K562 (cell line): ENCODE measurements around the gene ASIC1. TPM values are rescaled to one million over a fixed set of nuclear protein-coding genes. Genes with fewer than 3 reads are reported as not detected.

ENCODE experiments used
- ADNP ChIP-seq: fragments of 200-800 bp; sonication (Bioruptor generic); IDR thresholded peaks from 2 replicates; pipeline ENCODE4 v1.6.1; 2016; ENCODE audit warnings: missing genetic modification characterization, missing compliant biosample characterization
- ARNT ChIP-seq, 2 experiments: fragments of 450-650 bp; IDR thresholded peaks; 2 replicates each; pipeline ENCODE4 v1.6.1; 2016; ENCODE audit warnings: mild to moderate bottlenecking in 1 of 2
- CCNT2 ChIP-seq: IDR thresholded peaks from 2 replicates; pipeline ENCODE4 v1.6.1; 2011; ENCODE audit warnings: borderline replicate concordance, low read depth, mild to moderate bottlenecking, moderate library complexity, mixed read lengths, low read length; ENCODE audit not compliant: insufficient read length; ENCODE audit errors: extremely low read depth
- ETV1 ChIP-seq: fragments of 450-650 bp; conservative IDR thresholded peaks from 2 replicates; pipeline ENCODE4 v1.6.1; 2016; ENCODE audit warnings: missing genetic modification characterization, control low read depth, low read depth, missing compliant biosample characterization
- FOXM1 ChIP-seq, 2 experiments: fragments of 450-650 bp in 1 of 2; sonication (generic) in 1 of 2; formaldehyde crosslinking in 1 of 2; IDR thresholded peaks; 2 replicates each; pipeline versions ENCODE4 v1.6.1 to v1.9.0; 2017 to 2022; ENCODE audit warnings: low read depth in 2 of 2, mild to moderate bottlenecking in 2 of 2, missing genetic modification reagents in 1 of 2, moderate library complexity in 1 of 2
- HMG20A ChIP-seq: fragments of 450-650 bp; formaldehyde crosslinking; conservative IDR thresholded peaks from 2 replicates; pipeline ENCODE4 v1.4.0; 2020; ENCODE audit warnings: mild to moderate bottlenecking, mixed read lengths
- JUNB ChIP-seq: fragments of 450-650 bp; formaldehyde crosslinking; conservative IDR thresholded peaks from 2 replicates; pipeline ENCODE4 v1.4.0; 2020; ENCODE audit warnings: mild to moderate bottlenecking
- L3MBTL2 ChIP-seq: fragments of 450-650 bp; IDR thresholded peaks from 2 replicates; pipeline ENCODE4 v1.6.1; 2016; ENCODE audit warnings: mild to moderate bottlenecking, moderate library complexity
- SIN3B ChIP-seq: fragments of 450-650 bp; IDR thresholded peaks from 2 replicates; pipeline ENCODE4 v1.6.1; 2017; ENCODE audit warnings: low read depth, mild to moderate bottlenecking, moderate library complexity
- SPI1 ChIP-seq: IDR thresholded peaks from 2 replicates; pipeline ENCODE4 v1.6.1; 2011; ENCODE audit warnings: low read depth, low read length, control low read depth, borderline replicate concordance
- SRSF7 ChIP-seq: fragments of 200-400 bp; formaldehyde crosslinking; optimal IDR thresholded peaks from 2 replicates; pipeline ENCODE3; 2017; ENCODE audit warnings: mild to moderate bottlenecking, low read depth, low read length
- TOE1 ChIP-seq, 2 experiments: fragments of 450-650 bp in 1 of 2; sonication (generic) in 1 of 2; formaldehyde crosslinking in 1 of 2; IDR thresholded peaks; 2 replicates each; pipeline versions ENCODE4 v1.7.1 to v1.8.0; 2016 to 2022; ENCODE audit warnings: borderline replicate concordance in 2 of 2, mild to moderate bottlenecking in 2 of 2, antibody characterized with exemption in 1 of 2, inconsistent platforms in 1 of 2, low read depth in 1 of 2, missing genetic modification reagents in 1 of 2, moderate library complexity in 1 of 2
- YBX1 ChIP-seq: fragments of 450-650 bp; IDR thresholded peaks from 2 replicates; pipeline ENCODE4 v1.7.1; 2016; ENCODE audit warnings: mild to moderate bottlenecking
- ZFP30 ChIP-seq: fragments of 250-450 bp; sonication (Bioruptor Pico); IDR thresholded peaks from 2 replicates; pipeline ENCODE4 v1.8.0; 2022; ENCODE audit warnings: moderate library complexity, mild to moderate bottlenecking, inconsistent platforms, borderline replicate concordance
- ZNF197 ChIP-seq: fragments of 200-800 bp; sonication (Bioruptor generic); IDR thresholded peaks from 2 replicates; pipeline ENCODE4 v1.6.1; 2016; ENCODE audit warnings: low read depth, missing genetic modification characterization, missing compliant biosample characterization
- ZNF518B ChIP-seq: fragments of 250-450 bp; sonication (Bioruptor Pico); IDR thresholded peaks from 2 replicates; pipeline ENCODE4 v1.5.0; 2021; ENCODE audit warnings: mild to moderate bottlenecking, moderate library complexity
- polyA plus RNA-seq, 8 experiments: library from polyadenylated mRNA; depleted of rRNA in 4 of 8; stranded (reverse) in 5 of 8; unstranded in 3 of 8; fragments of >200 nt; fragmentation: Nextera tagmentation in 2 of 8; fragmentation: Illumina TruSeq in 1 of 8; extraction: Ambion mirVana in 2 of 8; extraction: Trizol in 1 of 8; gene quantifications; 2 replicates each; pipeline versions ENCODE4 v1.2.1 to v1.2.3, GENCODE V29; 2011 to 2014; ENCODE audit warnings: inconsistent platforms in 1 of 8, missing spikeins in 1 of 8
- total RNA-seq, 7 experiments: library from RNA; depleted of rRNA in 6 of 7; stranded (reverse); fragments of >200 nt in 6 of 7; fragmentation: Illumina TruSeq in 2 of 7; extraction: Trizol in 2 of 7; gene quantifications; 2 replicates each; pipeline versions ENCODE4 v1.2.1 to v1.2.3, GENCODE V29; 2011 to 2021; ENCODE audit warnings: low replicate concordance in 1 of 7
- TF ChIP-seq, protein P1 (sequence below), 2 experiments: fragments of 450-650 bp; conservative IDR thresholded peaks; 2 replicates each; pipeline ENCODE4 v1.6.1; 2017; ENCODE audit warnings: mild to moderate bottlenecking in 2 of 2, moderate library complexity in 2 of 2
- TF ChIP-seq, protein P2 (sequence below): sonication (generic); IDR thresholded peaks from 2 replicates; pipeline ENCODE4 v1.6.1; 2016
- TF ChIP-seq, protein P3 (sequence below): IDR thresholded peaks from 3 replicates; pipeline ENCODE4 v1.6.1; 2011; ENCODE audit warnings: borderline replicate concordance, mild to moderate bottlenecking; ENCODE audit not compliant: insufficient read length, insufficient read depth

ASIC1 gene
- total and polyA plus RNA-seq, 9 of the 15 experiments (the other 6 are each of a cell fraction or from before 2014, with no cell fraction given), result 0.01 to 1.7 (median 0.45) TPM

- TF ChIP-seq ZNF197 (peak; percentile 78), JUNB (CRISPR knock-in tag) (no peak), SIN3B (no peak; the same call in 1 of the 2 replicates), ZFP30 (CRISPR knock-in tag) (no peak), FOXM1 (IDR thresholded peaks at IDR 0.05; ENCODE audit: low read depth) (peak; percentile 100), FOXM1 (CRISPR knock-in tag; IDR thresholded peaks at IDR 0.05; ENCODE audit: low read depth) (peak; percentile 99), ADNP (no peak), ZNF518B (CRISPR knock-in tag) (no peak), L3MBTL2 (peak; percentile 85), ARNT (IDR thresholded peaks at IDR 0.05) (peak in 1 of 2 experiments; percentile 71; a peak in 1 of 4 replicates), SRSF7 (no peak), HMG20A (CRISPR knock-in tag) (no peak), CCNT2 (peak; percentile 12), SPI1 (no peak), TOE1 (IDR thresholded peaks at IDR 0.05; ENCODE audit: borderline replicate concordance) (no peak), TOE1 (CRISPR knock-in tag; IDR thresholded peaks at IDR 0.05; ENCODE audit: borderline replicate concordance, low read depth) (no peak; the same call in 1 of the 2 replicates), YBX1 (no peak), ETV1 (tag) (peak; percentile 81)
- TF ChIP-seq, protein P1, sequence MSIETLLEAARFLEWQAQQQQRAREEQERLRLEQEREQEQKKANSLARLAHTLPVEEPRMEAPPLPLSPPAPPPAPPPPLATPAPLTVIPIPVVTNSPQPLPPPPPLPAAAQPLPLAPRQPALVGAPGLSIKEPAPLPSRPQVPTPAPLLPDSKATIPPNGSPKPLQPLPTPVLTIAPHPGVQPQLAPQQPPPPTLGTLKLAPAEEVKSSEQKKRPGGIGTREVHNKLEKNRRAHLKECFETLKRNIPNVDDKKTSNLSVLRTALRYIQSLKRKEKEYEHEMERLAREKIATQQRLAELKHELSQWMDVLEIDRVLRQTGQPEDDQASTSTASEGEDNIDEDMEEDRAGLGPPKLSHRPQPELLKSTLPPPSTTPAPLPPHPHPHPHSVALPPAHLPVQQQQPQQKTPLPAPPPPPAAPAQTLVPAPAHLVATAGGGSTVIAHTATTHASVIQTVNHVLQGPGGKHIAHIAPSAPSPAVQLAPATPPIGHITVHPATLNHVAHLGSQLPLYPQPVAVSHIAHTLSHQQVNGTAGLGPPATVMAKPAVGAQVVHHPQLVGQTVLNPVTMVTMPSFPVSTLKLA (conservative IDR thresholded peaks at IDR 0.05), result peak; percentile 94 to 96
- TF ChIP-seq, protein P2, sequence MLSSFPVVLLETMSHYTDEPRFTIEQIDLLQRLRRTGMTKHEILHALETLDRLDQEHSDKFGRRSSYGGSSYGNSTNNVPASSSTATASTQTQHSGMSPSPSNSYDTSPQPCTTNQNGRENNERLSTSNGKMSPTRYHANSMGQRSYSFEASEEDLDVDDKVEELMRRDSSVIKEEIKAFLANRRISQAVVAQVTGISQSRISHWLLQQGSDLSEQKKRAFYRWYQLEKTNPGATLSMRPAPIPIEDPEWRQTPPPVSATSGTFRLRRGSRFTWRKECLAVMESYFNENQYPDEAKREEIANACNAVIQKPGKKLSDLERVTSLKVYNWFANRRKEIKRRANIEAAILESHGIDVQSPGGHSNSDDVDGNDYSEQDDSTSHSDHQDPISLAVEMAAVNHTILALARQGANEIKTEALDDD, result no peak
- TF ChIP-seq, protein P3, sequence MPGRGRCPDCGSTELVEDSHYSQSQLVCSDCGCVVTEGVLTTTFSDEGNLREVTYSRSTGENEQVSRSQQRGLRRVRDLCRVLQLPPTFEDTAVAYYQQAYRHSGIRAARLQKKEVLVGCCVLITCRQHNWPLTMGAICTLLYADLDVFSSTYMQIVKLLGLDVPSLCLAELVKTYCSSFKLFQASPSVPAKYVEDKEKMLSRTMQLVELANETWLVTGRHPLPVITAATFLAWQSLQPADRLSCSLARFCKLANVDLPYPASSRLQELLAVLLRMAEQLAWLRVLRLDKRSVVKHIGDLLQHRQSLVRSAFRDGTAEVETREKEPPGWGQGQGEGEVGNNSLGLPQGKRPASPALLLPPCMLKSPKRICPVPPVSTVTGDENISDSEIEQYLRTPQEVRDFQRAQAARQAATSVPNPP, result no peak
Observed at GRCh38 chr12:50025187-50026059, 32.0 kb upstream of the ASIC1 start, which contains the start of gene RACGAP1 (continued).
